HTR-8/SVneo (cell line): ENCODE measurements around the gene ULBP1.
"Not testable (repeated sequence)": the region's sequence is repeated elsewhere in the genome, so short reads cannot be mapped to it uniquely, and the experiment has no call there.

ENCODE experiments used
- DNase-seq: peaks from one replicate; pipeline ENCODE4 v3.0.0; 2011; ENCODE audit warnings: low spot score, mixed read lengths; ENCODE audit not compliant: insufficient read length
- FAIRE-seq: peaks from 2 replicates; lab custom pipeline; 2011; peaks lifted over from hg19 to GRCh38; lab: Jason Lieb, UNC

Gene ULBP1

GRCh38 chr6:149968909-149969308 lies 5.2 kb downstream of the ULBP1 start:
- not testable (repeated sequence) for FAIRE-seq, DNase-seq

- FAIRE-seq (no peak), DNase-seq (no peak)
Observed at GRCh38 chr6:149969635-149970034, 5.9 kb downstream of the ULBP1 start.

- not testable (repeated sequence) for FAIRE-seq, DNase-seq
Observed at GRCh38 chr6:149974394-149974793, 10.7 kb downstream of the ULBP1 start.

GRCh38 chr6:149974825-149975224 lies 11.1 kb downstream of the ULBP1 start:
- DNase-seq (no peak), FAIRE-seq (no peak)

GRCh38 chr6:149975400-149975799 lies 11.7 kb downstream of the ULBP1 start:
- FAIRE-seq = no peak
- DNase-seq = no peak

- no peak for FAIRE-seq
- no peak for DNase-seq
Observed at GRCh38 chr6:149977221-149977620, 13.5 kb downstream of the ULBP1 start.

GRCh38 chr6:149978610-149979009 lies 14.9 kb downstream of the ULBP1 start:
- FAIRE-seq (no peak), DNase-seq (no peak)

GRCh38 chr6:149979293-149979692 lies 15.6 kb downstream of the ULBP1 start:
- no peak for FAIRE-seq
- DNase-seq = no peak

GRCh38 chr6:149983145-149983544 lies 19.4 kb downstream of the ULBP1 start:
- no peak for DNase-seq
- FAIRE-seq = no peak

GRCh38 chr6:149984773-149985172 lies 21.0 kb downstream of the ULBP1 start:
- FAIRE-seq = no peak

GRCh38 chr6:149985481-149985937 lies 21.8 kb downstream of the ULBP1 start:
- FAIRE-seq = no peak
- DNase-seq = no peak

More at GRCh38 chr6:149984773-149985172, 21.0 kb downstream of the ULBP1 start:
- no peak for DNase-seq

GRCh38 chr6:149987602-149988107 lies 23.9 kb downstream of the ULBP1 start:
- no peak for DNase-seq
- no peak for FAIRE-seq

- no peak for FAIRE-seq
Observed at GRCh38 chr6:149988550-149989346, 25.0 kb downstream of the ULBP1 start.

GRCh38 chr6:149990212-149990660 lies 26.5 kb downstream of the ULBP1 start:
- DNase-seq (no peak), FAIRE-seq (no peak)

More at GRCh38 chr6:149988550-149989346, 25.0 kb downstream of the ULBP1 start:
- no peak for DNase-seq

GRCh38 chr6:149990661-149991471 lies 27.1 kb downstream of the ULBP1 start:
- no peak for FAIRE-seq
- DNase-seq = no peak

- FAIRE-seq, DNase-seq: not testable (repeated sequence)
Observed at GRCh38 chr6:149991472-149991795, 27.7 kb downstream of the ULBP1 start.

- DNase-seq = no peak
- FAIRE-seq = no peak
Observed at GRCh38 chr6:149991838-149992237, 28.1 kb downstream of the ULBP1 start.

- FAIRE-seq (no peak), DNase-seq (no peak)
Observed at GRCh38 chr6:149995235-149995750, 31.6 kb downstream of the ULBP1 start.

GRCh38 chr6:149995971-149996370 lies 32.2 kb downstream of the ULBP1 start:
- DNase-seq (no peak), FAIRE-seq (no peak)

- FAIRE-seq = no peak
- DNase-seq = no peak
Observed at GRCh38 chr6:149999636-150000035, 35.9 kb downstream of the ULBP1 start.
